ENCODE data around the gene TACR1. TPM values are rescaled to one million over a fixed set of nuclear protein-coding genes. Genes with fewer than 3 reads are reported as not detected.
"Not testable (repeated sequence)": the region's sequence is repeated elsewhere in the genome, so short reads cannot be mapped to it uniquely, and the experiment has no call there.

Gene TACR1
- total RNA-seq: not detected
- under 1 TPM in 1 of 3 donors, not detected in 2; 0.14 TPM for polyA plus RNA-seq
- total RNA-seq: 0 to 0.08 (median 0) reads per million in 6 experiments

- H3K4me1 Mint-ChIP-seq: peaks cover 2 to 20% (median 9%) of the 10 kb centered on the region in 4 donors
- peak within 1 kb of the TSS; percentile 45 to 90 (median 82) for H3K4me3 Mint-ChIP-seq
- POLR2A ChIA-PET: no interaction called here
- DNase-seq: peak; percentile 3 to 78 (median 40)
- H3K36me3 Mint-ChIP-seq: peaks cover 0 to 2% (median 2%) of the 10 kb centered on the region in 3 donors
- ATAC-seq: peak; percentile 81 to 83
- peaks cover 0 to 10% (median 2%) of the 10 kb centered on the region in 9 donors for H3K9me3 Mint-ChIP-seq
- H3K27ac Mint-ChIP-seq: peak within 1 kb of the TSS in 2 of 10 donors; percentile 41 to 78
- H3K27me3 Mint-ChIP-seq: peaks cover 34 to 76% (median 58%) of the 10 kb centered on the region in 5 donors
Observed at GRCh38 chr2:75199428-75200011, at the start of gene TACR1. TACR1 (minus strand) TSS chr2:75199520; CDS start chr2:75198934, 586 bp downstream.

- H3K9me3 Mint-ChIP-seq: peaks cover 19 to 81% (median 49%) of the 10 kb centered on the region in 9 donors
- ATAC-seq, H3K4me3 Mint-ChIP-seq, DNase-seq, H3K27ac Mint-ChIP-seq, POLR2A ChIA-PET, H3K4me1 Mint-ChIP-seq, H3K27me3 Mint-ChIP-seq: not testable (repeated sequence)
- peaks cover 0 to 52% (median 30%) of the 10 kb centered on the region in 3 donors for H3K36me3 Mint-ChIP-seq
Observed at GRCh38 chr2:75248581-75248980, 49.3 kb upstream of the TACR1 start.

DNA sequence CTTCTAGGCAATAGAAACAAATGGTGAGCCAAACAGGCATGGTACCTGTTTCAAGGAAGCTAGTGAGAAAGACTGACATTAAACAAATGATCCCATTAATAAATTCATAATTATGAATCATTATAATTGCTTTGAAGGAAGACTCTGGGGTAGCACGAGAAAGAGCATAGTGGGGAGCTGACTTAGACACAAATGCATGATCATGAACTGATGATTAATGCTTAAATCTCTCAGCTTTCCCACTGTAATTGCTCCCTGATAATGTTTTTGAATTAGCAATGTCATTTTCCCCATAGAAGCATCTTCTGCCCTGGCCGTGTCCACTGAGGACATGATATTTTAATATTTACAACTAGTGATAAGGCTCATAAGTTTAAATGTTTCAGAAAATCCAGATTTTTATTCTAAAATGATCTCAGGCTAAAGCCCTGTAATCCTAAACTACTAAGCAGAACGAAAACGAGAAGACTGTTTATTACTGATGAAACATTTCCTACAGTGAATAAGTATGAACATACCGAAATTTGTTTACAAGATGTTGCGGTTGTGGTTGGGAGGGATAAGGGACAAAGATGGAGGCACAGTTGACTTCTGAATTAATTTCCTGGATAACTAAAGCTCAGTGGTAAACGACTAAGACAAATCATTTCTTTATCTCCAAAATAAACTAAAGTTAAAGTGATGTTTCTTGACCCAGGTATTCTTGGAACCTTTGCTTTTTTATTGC is 47.3 kb upstream of the TACR1 start:
- DNase-seq: no peak
- no peak overlapping the region for H3K4me3 Mint-ChIP-seq
- no peak overlapping the region for H3K27ac Mint-ChIP-seq
- peaks cover 14 to 81% (median 40%) of the 10 kb centered on the region in 9 donors for H3K9me3 Mint-ChIP-seq
- H3K36me3 Mint-ChIP-seq: peaks cover 0 to 53% (median 19%) of the 10 kb centered on the region in 3 donors
- H3K27me3 Mint-ChIP-seq: no peaks in the 10 kb centered on the region
- ATAC-seq: no peak
- no peaks in the 10 kb centered on the region for H3K4me1 Mint-ChIP-seq
- POLR2A ChIA-PET: no interaction called here

DNA sequence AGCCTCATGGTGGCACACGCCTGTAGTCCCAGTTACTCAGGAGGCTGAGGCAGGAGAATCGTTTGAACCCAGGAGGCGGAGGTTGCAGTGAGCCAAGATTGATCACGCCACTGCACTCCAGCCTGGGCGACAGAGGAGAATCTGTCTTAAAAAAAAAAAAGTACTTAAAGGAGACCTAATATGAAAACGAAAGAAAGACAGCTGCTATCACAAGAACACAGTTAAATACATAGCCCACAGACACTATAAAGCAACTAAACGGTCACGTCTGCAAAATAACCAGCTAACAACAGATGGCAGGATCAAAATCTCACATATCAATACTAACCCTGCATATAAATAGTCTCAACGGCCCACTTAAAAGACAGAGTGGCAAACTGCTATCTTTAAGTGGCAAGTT is 43.9 kb upstream of the TACR1 start:
- no peaks in the 10 kb centered on the region for H3K4me1 Mint-ChIP-seq
- no peak overlapping the region for H3K27ac Mint-ChIP-seq
- ATAC-seq (no peak), DNase-seq (no peak)
- POLR2A ChIA-PET: no interaction called here
- no peak overlapping the region for H3K4me3 Mint-ChIP-seq
- peaks cover 0 to 46% (median 5%) of the 10 kb centered on the region in 3 donors for H3K36me3 Mint-ChIP-seq
- H3K27me3 Mint-ChIP-seq: peaks cover 0 to 1% (median 0%) of the 10 kb centered on the region in 5 donors
- peaks cover 9 to 77% (median 35%) of the 10 kb centered on the region in 9 donors for H3K9me3 Mint-ChIP-seq

DNA sequence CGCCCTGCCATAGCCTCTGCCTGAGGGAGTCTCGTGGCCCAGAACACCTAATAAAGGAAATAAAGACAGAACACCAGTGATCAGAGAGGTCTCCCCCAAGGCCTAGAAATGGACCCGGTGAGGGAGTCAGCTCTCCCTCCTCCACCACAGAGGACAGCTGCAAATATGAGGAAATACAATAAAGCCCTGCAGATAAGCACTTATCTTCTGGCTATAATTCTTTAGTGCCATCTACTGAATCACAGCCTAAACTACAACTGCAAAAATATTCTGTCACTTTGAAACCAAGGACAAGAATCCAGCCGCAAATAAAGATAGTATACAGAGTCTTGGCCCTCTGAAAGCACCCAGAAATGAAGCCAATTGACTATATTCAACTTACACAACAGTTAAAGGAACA is 42.4 kb upstream of the TACR1 start:
- DNase-seq: no peak
- Mint-ChIP-seq H3K4me3 (no peak overlapping the region), H3K4me1 (no peaks in the 10 kb centered on the region), H3K36me3 (peaks cover 0 to 44% (median 12%) of the 10 kb centered on the region in 3 donors), H3K27ac (no peak overlapping the region), H3K27me3 (peaks cover 0 to 1% (median 0%) of the 10 kb centered on the region in 5 donors), H3K9me3 (peaks cover 8 to 79% (median 31%) of the 10 kb centered on the region in 9 donors)
- POLR2A ChIA-PET: no interaction called here
- no peak for ATAC-seq

DNA sequence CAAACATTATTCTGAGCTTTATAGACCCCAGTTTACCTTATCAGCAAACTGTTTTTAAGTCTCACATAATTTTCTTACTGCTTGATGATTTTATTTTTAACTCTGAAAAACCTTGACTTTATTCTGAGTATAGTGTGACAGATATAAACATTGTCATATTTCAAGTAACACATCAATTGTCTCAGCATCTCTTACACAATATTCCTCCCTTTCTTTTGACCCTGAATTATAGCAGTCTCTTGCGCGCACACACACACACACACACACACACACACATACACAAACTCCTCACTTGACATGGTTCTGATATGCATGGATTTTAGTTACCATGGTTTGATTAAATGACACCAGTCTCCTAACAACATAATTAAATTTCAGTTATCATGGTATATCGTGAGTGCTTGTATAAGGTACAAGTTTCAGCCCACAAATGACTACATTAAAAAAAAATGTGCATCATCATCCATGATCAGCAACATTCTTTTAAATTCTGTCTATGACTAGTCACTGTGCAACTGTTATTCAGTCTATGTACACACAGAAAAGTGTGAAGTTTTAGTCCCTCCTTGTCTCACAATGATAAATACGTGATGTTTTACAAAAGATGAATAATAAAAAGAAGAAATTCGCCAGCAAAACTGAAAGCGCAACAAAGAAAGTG is 39.5 kb upstream of the TACR1 start:
- no peaks in the 10 kb centered on the region for H3K4me1 Mint-ChIP-seq
- no peak for ATAC-seq
- H3K36me3 Mint-ChIP-seq: peaks cover 3 to 40% (median 14%) of the 10 kb centered on the region in 3 donors
- H3K4me3 Mint-ChIP-seq: no peak overlapping the region
- peaks cover 4 to 79% (median 33%) of the 10 kb centered on the region in 9 donors for H3K9me3 Mint-ChIP-seq
- DNase-seq: no peak
- H3K27me3 Mint-ChIP-seq: peaks cover 0 to 6% (median 0%) of the 10 kb centered on the region in 5 donors
- H3K27ac Mint-ChIP-seq: no peak overlapping the region
- POLR2A ChIA-PET: no interaction called here

- DNase-seq (no peak), ATAC-seq (no peak)
- Mint-ChIP-seq H3K4me1 (no peaks in the 10 kb centered on the region), H3K27ac (no peak overlapping the region), H3K9me3 (peaks cover 7 to 79% (median 37%) of the 10 kb centered on the region in 9 donors), H3K27me3 (peaks cover 0 to 6% (median 0%) of the 10 kb centered on the region in 5 donors), H3K36me3 (peaks cover 5 to 42% (median 15%) of the 10 kb centered on the region in 3 donors), H3K4me3 (no peak overlapping the region)
- POLR2A ChIA-PET: no interaction called here
Observed at GRCh38 chr2:75237296-75237695, 38.0 kb upstream of the TACR1 start.

GRCh38 chr2:75233965-75234364 is 34.6 kb upstream of the TACR1 start:
- Mint-ChIP-seq H3K4me1 (peaks cover 0 to 3% (median 0%) of the 10 kb centered on the region in 4 donors), H3K27me3 (peaks cover 0 to 9% (median 0%) of the 10 kb centered on the region in 5 donors), H3K36me3 (peaks cover 5 to 33% (median 14%) of the 10 kb centered on the region in 3 donors), H3K9me3 (peaks cover 11 to 79% (median 50%) of the 10 kb centered on the region in 9 donors), H3K27ac (no peak overlapping the region), H3K4me3 (no peak overlapping the region)
- no peak for ATAC-seq
- DNase-seq: no peak
- POLR2A ChIA-PET: no interaction called here

DNA sequence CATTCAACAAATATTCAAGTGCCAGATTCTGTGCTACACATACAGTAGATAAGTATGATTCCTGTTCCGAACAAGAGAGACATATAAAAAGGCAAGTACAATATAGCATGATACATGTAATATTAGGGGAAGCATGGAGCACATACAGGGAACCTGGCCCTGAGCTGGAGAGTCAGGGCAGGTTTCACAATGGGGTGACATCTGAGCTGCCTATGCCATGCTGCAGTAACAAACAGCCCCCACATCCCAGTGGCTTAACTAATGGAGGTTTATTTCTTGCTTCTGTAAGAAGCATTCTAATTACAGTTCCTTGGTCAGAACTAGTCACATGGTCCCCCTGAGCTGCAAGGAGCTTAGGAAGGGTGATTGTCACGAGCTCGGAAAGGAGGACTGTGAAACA is 27.3 kb upstream of the TACR1 start:
- POLR2A ChIA-PET: no interaction called here
- no peak for ATAC-seq
- H3K27ac Mint-ChIP-seq: no peak overlapping the region
- peaks cover 4 to 52% (median 23%) of the 10 kb centered on the region in 9 donors for H3K9me3 Mint-ChIP-seq
- no peak for DNase-seq
- no peak overlapping the region for H3K4me3 Mint-ChIP-seq
- H3K27me3 Mint-ChIP-seq: peaks cover 0 to 3% (median 0%) of the 10 kb centered on the region in 5 donors
- H3K36me3 Mint-ChIP-seq: peaks cover 0 to 17% (median 10%) of the 10 kb centered on the region in 3 donors
- peaks cover 0 to 3% (median 0%) of the 10 kb centered on the region in 4 donors for H3K4me1 Mint-ChIP-seq

- Mint-ChIP-seq H3K27me3 (peaks cover 0 to 3% (median 0%) of the 10 kb centered on the region in 5 donors), H3K9me3 (peaks cover 4 to 50% (median 23%) of the 10 kb centered on the region in 9 donors), H3K4me3 (no peak overlapping the region), H3K4me1 (peaks cover 0 to 3% (median 0%) of the 10 kb centered on the region in 4 donors), H3K27ac (no peak overlapping the region), H3K36me3 (peaks cover 0 to 17% (median 10%) of the 10 kb centered on the region in 3 donors)
- ATAC-seq: no peak
- POLR2A ChIA-PET: no interaction called here
- no peak for DNase-seq
Observed at GRCh38 chr2:75226099-75226498, 26.8 kb upstream of the TACR1 start.

- H3K4me1 Mint-ChIP-seq: peaks cover 0 to 3% (median 0%) of the 10 kb centered on the region in 4 donors
- POLR2A ChIA-PET: no interaction called here
- DNase-seq (no peak), ATAC-seq (no peak)
- H3K9me3 Mint-ChIP-seq: peaks cover 5 to 49% (median 21%) of the 10 kb centered on the region in 9 donors
- peaks cover 0 to 17% (median 17%) of the 10 kb centered on the region in 3 donors for H3K36me3 Mint-ChIP-seq
- H3K27me3 Mint-ChIP-seq: peaks cover 0 to 5% (median 0%) of the 10 kb centered on the region in 5 donors
- H3K4me3 Mint-ChIP-seq: no peak overlapping the region
- no peak overlapping the region for H3K27ac Mint-ChIP-seq
Observed at GRCh38 chr2:75224636-75225094, 25.3 kb upstream of the TACR1 start.

- Mint-ChIP-seq H3K9me3 (peaks cover 0 to 36% (median 17%) of the 10 kb centered on the region in 9 donors), H3K4me1 (no peaks in the 10 kb centered on the region), H3K36me3 (peaks cover 0 to 12% (median 8%) of the 10 kb centered on the region in 3 donors), H3K27ac (no peak overlapping the region), H3K27me3 (peaks cover 0 to 15% (median 5%) of the 10 kb centered on the region in 5 donors), H3K4me3 (no peak overlapping the region)
- DNase-seq (no peak), ATAC-seq (no peak)
- POLR2A ChIA-PET: no interaction called here
Observed at GRCh38 chr2:75222527-75222926, 23.2 kb upstream of the TACR1 start.

Measured in naive thymus-derived CD8-positive, alpha-beta T cell (primary cell).